Nephron progenitor cell (in vitro differentiated cells): ENCODE data around the gene HAO2.

ENCODE experiments used
- DNase-seq: peaks from one replicate; pipeline ENCODE4 v3.0.0; 2021
- H3K27ac Mint-ChIP-seq: 2 replicates; pipeline ENCODE4 v1.8.0; 2021; ENCODE audit warnings: mild to moderate bottlenecking, moderate library complexity, mixed read lengths
- H3K27me3 Mint-ChIP-seq: 2 replicates; pipeline ENCODE4 v1.8.0; 2021; ENCODE audit warnings: mild to moderate bottlenecking, low read depth, mixed read lengths; ENCODE audit not compliant: poor library complexity
- H3K36me3 Mint-ChIP-seq: 2 replicates; pipeline ENCODE4 v1.8.0; 2021; ENCODE audit warnings: low read depth, mixed read lengths
- H3K4me1 Mint-ChIP-seq: 2 replicates; pipeline ENCODE4 v1.8.0; 2021; ENCODE audit warnings: mixed read lengths
- H3K4me3 Mint-ChIP-seq: 2 replicates; pipeline ENCODE4 v1.8.0; 2021; ENCODE audit warnings: mild to moderate bottlenecking, moderate library complexity, mixed read lengths
- H3K9me3 Mint-ChIP-seq: 2 replicates; pipeline ENCODE4 v1.8.0; 2021; ENCODE audit warnings: mild to moderate bottlenecking, moderate library complexity, mixed read lengths
- CTCF ChIP-seq: fragments of 200-600 bp; sonication (generic); IDR thresholded peaks from 2 replicates; pipeline ENCODE4 v1.5.0; 2021; ENCODE audit warnings: antibody characterized with exemption

HAO2 gene

GRCh38 chr1:119440721-119441307 is 72.2 kb downstream of the HAO2 start:
- H3K27me3 Mint-ChIP-seq = peaks cover 3% of the 10 kb centered on the region
- DNase-seq = no peak
- H3K4me3 Mint-ChIP-seq = no peak overlapping the region
- TF ChIP-seq CTCF = no peak
- peaks cover 5% of the 10 kb centered on the region for H3K4me1 Mint-ChIP-seq
- no peaks in the 10 kb centered on the region for H3K36me3 Mint-ChIP-seq
- H3K27ac Mint-ChIP-seq = no peak overlapping the region
- no peaks in the 10 kb centered on the region for H3K9me3 Mint-ChIP-seq

GRCh38 chr1:119442756-119443155 is 74.2 kb downstream of the HAO2 start:
- Mint-ChIP-seq H3K27ac (no peak overlapping the region), H3K36me3 (no peaks in the 10 kb centered on the region), H3K4me3 (no peak overlapping the region), H3K4me1 (peaks cover 5% of the 10 kb centered on the region), H3K27me3 (peaks cover 6% of the 10 kb centered on the region), H3K9me3 (no peaks in the 10 kb centered on the region)
- no peak for TF ChIP-seq CTCF
- DNase-seq = no peak
